Measurements from ENCODE around the gene KLHL7.
A peak's percentile ranks its signal among the peaks of the same experiment; 100 is the strongest.
"Not testable (repeated sequence)": the region's sequence is repeated elsewhere in the genome, so short reads cannot be mapped to it uniquely, and the experiment has no call there.

Gene KLHL7

DNA sequence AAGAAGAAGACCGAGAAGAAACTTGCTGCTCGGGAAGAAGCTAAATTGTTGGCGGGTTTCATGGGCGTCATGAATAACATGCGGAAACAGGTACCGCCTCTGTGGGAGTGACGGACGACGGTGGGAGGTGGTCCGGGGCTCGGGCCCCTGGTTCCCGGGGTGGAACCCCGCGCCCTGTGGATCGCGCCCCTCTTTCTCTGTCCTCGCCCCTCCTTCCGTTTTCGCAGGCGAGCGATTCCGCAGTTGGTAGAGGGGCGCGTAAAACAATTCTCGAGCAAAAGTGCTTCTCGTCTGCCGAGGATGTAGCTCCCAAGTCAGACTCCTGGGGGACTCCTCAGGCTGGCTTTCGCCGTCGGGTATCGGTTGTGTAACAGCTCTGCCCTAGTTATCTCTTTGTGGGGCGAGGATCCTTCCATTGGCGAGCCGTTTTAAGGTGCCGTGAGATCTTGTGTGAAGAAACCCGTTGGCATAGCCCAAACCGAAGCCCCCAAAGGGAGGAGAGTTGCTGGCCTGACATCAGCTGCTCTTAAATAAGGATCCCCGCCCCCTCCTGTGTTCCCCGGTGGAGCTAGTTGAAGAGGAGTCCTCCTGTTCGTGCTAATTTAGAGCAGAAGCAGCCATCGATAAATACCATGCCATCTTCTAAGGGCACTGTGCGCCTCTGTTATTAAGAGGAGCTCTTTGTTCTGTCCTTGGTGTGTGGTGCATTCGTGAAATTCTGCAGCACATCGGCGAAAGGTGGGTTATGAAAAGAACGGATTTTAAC is 655 bp downstream of the KLHL7 start:
- intact Hi-C loops (cut with DNase I), result loop anchor here (5.0 to 10.0 kb wide), 2 partner anchors 91 to 426 kb away; partner anchors contain the start of genes HYCC1 and TRA2A

DNA sequence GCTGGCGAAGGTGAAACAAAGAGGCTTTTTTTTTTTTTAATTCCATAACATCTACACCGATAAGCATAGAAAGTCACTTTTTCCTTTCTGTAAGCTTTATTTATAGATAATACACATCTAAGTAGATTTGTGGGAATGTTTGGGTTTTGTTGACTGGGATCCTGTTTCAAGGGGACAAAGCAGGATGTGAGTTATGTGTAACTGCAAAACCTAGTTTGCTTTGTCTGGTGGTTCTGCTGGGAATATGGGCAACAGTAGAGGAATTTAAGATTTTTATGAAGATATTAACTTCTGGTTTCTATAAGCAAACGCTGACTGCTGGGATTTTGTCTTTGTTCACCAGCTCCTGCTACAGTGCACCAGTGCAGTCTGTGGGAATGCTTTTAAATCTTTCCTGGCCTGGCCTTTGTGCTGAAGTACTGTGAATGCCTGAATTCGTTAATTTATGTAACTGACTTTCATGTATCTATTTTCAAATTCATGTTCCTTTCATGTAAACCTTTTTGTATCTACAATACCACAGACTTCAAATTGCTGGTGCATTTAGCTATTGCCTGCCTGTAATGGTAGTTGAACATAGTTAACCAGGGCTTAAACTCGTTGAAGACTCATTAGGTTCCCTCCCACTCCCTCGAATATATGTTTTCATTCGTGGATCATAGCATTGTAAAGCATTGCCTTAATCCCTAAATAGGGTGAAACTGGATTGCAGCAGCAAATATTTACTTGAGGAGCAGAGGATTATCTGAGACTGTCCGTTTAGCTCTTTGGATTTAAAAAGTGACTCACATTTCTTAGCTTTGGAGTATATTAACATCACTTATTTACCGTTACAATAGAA is 1.5 kb downstream of the KLHL7 start:
- no peak for DNase-seq
- intact Hi-C loops (cut with DNase I), result loop anchor here (5.0 to 10.0 kb wide), 2 partner anchors 92 to 425 kb away; partner anchors contain the start of genes HYCC1 and TRA2A

More for the DNA sequence above, 655 bp downstream of the KLHL7 start:
- peak in 9 of 10 donors; percentile 22 to 90 (median 43) for DNase-seq

DNA sequence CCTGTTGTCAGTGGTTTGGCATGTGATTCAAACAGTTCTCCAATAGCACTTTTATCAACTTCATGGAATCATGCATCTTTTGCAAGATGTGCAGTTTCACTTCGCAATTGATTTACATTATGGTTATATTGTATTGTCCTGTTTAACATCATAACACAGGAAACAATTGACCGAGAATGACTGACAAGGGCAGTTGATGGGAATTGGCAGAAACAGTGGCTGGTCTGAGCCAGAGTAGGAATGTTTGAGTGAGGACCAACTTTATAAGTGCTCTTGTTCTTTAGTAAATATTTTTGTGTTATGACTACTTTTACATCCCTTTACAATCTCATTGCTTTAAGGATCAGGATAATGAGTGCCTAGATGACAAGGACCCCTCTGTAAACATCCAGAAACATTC is 2.2 kb downstream of the KLHL7 start:
- DNase-seq, result no peak

GRCh38 chr7:23108995-23109394 is 3.4 kb downstream of the KLHL7 start:
- DNase-seq, result no peak
- intact Hi-C loops (cut with DNase I), result loop anchor here (5.0 to 10.0 kb wide), 2 partner anchors 94 to 423 kb away; partner anchors contain the start of genes HYCC1 and TRA2A

More for the DNA sequence above, 2.2 kb downstream of the KLHL7 start:
- intact Hi-C loops (cut with DNase I), result loop anchor here (5.0 to 10.0 kb wide), 2 partner anchors 93 to 425 kb away; partner anchors contain the start of genes HYCC1 and TRA2A

- intact Hi-C loops (cut with DNase I), result loop anchor here (5.0 to 10.0 kb wide), 2 partner anchors 95 to 423 kb away; partner anchors contain the start of genes HYCC1 and TRA2A
- DNase-seq, result no peak
Measured at GRCh38 chr7:23109470-23109869, 3.9 kb downstream of the KLHL7 start.

GRCh38 chr7:23114896-23115295 is 9.3 kb downstream of the KLHL7 start:
- intact Hi-C loops (cut with DNase I), result no loop called here
- DNase-seq, result peak in 2 of 10 donors; percentile 13 to 27

GRCh38 chr7:23115991-23116390 is 10.4 kb downstream of the KLHL7 start:
- intact Hi-C loops (cut with DNase I), result no loop called here
- no peak for DNase-seq

DNA sequence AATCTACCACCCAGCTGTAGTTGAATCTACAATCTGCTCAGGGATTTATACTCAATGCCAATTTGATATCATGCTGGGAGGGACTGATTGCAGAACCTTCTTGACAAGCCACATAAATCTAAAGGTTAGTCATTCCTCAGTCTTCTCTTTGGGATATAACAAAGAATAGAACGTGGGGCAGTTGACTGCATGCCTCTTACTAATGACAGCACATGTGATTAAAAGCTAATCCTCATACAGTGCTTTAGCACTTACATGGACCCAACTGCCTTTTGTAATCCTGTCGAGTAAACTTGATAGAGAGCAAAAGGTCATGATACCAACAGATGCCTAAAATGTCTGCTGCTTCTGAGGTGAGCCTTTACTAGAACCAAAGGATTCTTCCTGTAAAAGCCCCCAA is 12.3 kb downstream of the KLHL7 start:
- intact Hi-C loops (cut with DNase I), result no loop called here

GRCh38 chr7:23120106-23120505 is 14.5 kb downstream of the KLHL7 start:
- no peak for DNase-seq
- intact Hi-C loops (cut with DNase I), result no loop called here

More for the DNA sequence above, 12.3 kb downstream of the KLHL7 start:
- no peak for DNase-seq

DNA sequence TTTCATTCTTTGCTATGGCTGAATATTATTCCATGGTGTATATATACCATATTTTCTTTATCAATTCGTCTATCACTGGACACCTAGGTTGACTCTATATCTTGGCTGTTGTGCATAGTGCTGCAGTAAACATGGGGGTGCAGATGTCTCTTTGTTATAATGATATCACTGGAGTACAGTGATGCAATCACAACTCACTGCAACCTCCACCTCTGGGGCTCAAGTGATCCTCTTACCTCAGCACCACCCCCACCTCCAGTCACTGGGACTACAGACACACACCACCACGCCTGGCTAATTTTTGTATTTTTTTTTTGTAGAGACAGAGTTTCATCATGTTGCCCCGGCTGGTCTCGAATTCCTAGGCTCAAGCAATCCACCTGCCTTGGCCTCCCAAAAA is 15.6 kb downstream of the KLHL7 start:
- no peak for DNase-seq
- intact Hi-C loops (cut with DNase I), result no loop called here

DNA sequence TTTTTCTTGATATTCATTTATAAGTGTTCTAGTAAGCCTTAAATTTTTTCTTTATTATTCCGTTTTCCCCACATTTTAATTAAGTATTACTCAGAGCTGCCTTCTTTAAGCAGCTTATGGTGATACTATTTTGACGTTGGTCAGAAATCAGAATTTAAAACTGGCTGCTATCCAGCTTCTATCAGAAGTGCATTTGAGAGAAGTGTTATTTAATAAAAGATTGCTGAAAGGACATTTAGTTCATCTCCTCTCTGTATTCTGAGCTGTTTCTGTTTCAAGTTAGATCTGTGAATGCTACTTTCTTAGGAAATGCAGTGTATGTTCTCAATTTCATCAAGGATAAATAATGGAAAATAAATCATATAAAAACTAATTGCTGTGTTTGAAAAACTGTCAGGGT is 17.4 kb downstream of the KLHL7 start:
- no peak for DNase-seq
- intact Hi-C loops (cut with DNase I), result no loop called here

GRCh38 chr7:23123465-23123864 is 17.9 kb downstream of the KLHL7 start:
- intact Hi-C loops (cut with DNase I), result no loop called here

GRCh38 chr7:23129036-23129435 is 23.5 kb downstream of the KLHL7 start:
- no peak for DNase-seq

More at GRCh38 chr7:23123465-23123864, 17.9 kb downstream of the KLHL7 start:
- DNase-seq, result no peak

GRCh38 chr7:23131799-23132198 is 26.2 kb downstream of the KLHL7 start:
- DNase-seq; intact Hi-C loops (cut with DNase I): not testable (repeated sequence)

More at GRCh38 chr7:23129036-23129435, 23.5 kb downstream of the KLHL7 start:
- intact Hi-C loops (cut with DNase I), result no loop called here

- no peak for DNase-seq
- intact Hi-C loops (cut with DNase I), result no loop called here
Measured at GRCh38 chr7:23133797-23134196, 28.2 kb downstream of the KLHL7 start.

GRCh38 chr7:23135755-23136154 is 30.2 kb downstream of the KLHL7 start:
- DNase-seq, result no peak
- intact Hi-C loops (cut with DNase I), result no loop called here

GRCh38 chr7:23136216-23136615 is 30.6 kb downstream of the KLHL7 start:
- intact Hi-C loops (cut with DNase I), result no loop called here

DNA sequence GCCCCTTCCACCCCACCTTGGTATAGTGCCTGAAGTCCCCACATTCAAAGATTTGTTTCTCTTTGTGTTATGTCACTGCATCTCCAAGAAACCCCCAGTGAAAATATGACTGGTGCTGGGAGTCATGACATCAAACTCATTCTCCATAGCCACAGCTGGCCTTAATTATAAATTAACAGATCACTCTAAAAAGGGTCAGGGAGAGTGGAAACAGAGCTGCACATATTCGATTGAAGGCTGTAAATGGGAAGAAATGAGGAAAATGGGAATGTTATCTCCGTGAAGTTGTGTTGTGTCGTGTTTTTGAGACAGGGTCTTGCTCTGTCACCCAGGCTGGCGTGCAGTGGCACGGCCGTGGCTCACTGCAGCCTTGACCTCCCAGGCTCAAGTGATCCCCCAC is 52.1 kb downstream of the KLHL7 start:
- intact Hi-C loops (cut with DNase I), result no loop called here
- no peak for DNase-seq

More at GRCh38 chr7:23136216-23136615, 30.6 kb downstream of the KLHL7 start:
- no peak for DNase-seq

GRCh38 chr7:23158546-23158945 is 53.0 kb downstream of the KLHL7 start:
- intact Hi-C loops (cut with DNase I), result no loop called here
- no peak for DNase-seq

DNA sequence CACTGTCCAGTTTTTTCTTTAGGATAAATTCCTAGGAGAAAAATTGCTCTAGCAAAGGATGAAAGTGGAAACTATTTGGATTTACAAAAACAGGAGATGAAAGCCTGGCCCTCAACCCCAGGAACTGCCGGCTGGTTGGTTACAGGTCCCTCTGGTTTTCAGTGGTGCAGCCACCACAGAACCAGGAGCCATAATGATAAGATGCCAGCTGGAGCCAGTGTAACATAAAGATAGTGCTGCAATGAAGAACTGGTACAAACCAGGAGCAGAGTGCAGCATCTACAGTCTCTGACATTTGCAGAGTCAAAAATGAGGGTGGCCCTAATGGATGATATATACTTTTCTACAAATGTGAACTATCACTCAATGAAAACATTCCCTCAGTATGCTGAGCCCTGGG is 55.9 kb downstream of the KLHL7 start:
- intact Hi-C loops (cut with DNase I), result no loop called here
- DNase-seq, result no peak

- no peak for DNase-seq
- intact Hi-C loops (cut with DNase I), result no loop called here
Measured at GRCh38 chr7:23164846-23165245, 59.3 kb downstream of the KLHL7 start.
